GM21723 (cell line): ENCODE measurements around the gene MYT1.

Experiments
- ATAC-seq: cut with Tn5 transposase; IDR thresholded peaks from one replicate; pipeline ENCODE4 v1.9.1; 2021; ENCODE audit warnings: mild to moderate bottlenecking, moderate library complexity; ENCODE audit not compliant: unreplicated experiment

The MYT1 gene

DNA sequence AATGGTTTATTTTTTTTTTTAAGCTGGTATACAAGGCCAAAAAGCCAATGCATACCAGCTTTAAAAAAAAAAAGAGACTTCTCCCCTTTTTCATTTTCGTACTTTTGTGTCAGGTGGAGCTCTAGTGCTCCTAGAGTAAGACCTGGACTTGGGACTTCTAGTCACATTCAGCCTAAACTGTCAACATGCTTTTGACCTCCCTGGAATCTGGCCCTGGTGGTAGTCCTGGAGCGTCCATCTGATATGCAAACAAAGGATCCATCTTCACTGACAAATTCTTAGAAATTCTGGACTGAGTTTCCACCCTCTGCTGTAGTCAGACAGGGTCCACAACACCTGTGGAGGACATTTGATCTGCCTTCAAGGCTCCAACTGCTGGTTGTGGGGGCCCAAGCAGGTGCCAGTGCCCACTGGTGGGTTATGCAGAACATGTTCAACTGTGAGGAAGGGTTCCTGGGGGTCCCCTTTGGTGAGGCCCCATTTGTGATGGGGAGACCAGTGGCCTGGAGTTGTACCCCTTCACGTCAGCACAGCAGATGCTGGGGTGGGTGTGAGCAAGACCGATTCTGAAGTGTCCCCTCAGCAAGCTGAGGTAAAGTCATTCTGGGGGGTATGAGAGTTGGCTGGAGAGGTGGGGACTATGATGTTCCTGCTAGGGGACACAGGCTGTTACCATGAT is 78.7 kb downstream of the MYT1 start:
- no peak for ATAC-seq

DNA sequence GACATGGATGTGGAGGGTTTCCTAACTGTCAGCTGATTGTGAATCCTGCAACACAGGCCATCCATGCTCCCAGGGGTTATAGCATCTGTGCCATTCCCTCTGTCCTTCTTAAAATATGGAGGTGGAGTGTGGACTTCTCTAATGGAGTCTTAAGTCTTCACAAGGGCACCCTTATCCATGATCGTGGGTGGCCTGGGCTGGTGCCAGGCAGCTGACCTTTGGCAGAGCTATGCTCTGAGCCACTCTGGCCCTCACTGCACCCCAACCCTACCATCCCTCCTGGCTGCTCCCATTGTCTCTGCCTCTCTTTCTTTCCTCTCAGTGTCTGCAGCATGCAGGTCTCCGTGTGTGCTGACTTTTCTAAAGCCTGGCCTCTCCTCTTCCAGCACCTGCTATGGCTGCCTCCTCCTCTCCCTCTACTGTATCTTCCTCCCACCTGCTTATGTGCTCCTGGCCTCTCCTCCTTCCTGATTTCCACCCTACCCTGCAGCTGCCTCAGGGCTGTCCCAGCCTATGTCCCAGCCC is 80.1 kb downstream of the MYT1 start:
- no peak for ATAC-seq

DNA sequence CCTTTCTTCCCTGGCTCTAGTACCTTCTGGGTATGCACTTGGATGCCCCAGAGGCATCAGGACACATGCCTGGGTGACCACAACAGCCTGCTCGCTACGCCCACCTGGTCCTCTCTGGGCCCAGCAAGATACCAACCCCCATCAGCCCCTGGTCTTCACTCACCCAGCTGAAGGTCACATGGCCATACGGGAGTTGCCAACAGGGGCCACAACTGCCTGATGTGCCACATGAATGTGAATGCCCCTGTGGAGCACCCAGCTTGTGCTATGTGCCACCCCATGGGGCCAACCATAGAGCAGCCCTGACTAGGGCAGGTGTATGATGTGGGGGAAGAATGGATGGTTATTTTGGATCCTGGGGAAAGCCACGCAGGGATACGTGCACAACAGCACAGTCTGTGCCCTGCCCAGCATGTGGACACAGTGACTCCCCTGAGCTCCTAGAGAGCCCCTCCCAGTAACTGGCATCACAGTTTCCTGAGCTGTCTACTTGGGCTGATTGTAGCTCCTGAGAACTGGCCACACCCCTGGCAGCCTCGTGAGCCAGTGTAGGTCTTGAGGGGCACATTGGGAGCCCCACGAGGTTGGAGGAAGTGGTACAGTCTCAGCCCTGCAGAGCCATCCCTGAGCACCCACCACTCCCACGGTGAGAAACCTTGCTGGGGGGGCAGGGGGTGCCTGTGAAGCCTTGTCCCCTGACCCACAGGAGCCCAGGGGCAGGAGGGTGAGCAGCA is 80.8 kb downstream of the MYT1 start:
- ATAC-seq = no peak

DNA sequence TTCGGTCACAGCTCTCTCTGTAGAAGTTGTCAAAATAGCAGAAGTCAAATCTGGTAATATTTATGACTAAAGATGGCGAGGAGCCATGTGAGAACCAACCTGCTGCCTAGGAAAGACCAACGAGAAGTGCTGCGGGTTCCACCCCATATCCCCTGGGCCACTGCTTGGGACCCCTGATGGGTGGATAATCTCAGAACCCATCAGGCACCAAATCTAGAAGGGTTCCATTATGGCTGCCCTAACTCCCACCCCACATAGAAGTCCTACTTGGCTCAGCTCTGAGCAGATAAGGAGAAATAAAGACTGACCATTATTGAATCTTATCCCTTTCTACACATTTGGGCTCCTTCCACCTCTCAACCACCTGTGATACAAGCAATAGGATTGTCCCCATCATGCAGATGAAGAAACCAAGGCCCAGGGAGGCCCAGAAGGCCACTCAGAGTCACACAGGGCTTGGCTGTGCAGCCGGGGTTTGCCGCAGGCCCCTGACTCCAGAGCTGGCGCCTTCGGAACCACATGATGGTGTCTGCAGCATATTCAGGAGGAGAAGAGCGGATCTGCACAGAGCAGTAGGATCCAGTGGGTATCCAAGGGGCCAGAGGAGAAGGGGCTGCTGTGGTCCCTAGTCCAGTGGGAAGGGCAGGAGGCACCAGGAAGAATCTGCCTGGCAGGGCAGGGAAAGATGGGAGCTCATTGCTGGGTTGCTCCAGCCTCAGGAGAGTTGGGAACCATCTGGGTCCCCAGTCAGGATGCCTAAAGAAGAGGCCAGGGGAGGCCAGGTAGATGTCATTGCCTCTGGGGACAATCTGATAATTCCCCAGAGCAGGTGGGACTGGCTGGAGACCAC is 81.7 kb downstream of the MYT1 start:
- no peak for ATAC-seq

DNA sequence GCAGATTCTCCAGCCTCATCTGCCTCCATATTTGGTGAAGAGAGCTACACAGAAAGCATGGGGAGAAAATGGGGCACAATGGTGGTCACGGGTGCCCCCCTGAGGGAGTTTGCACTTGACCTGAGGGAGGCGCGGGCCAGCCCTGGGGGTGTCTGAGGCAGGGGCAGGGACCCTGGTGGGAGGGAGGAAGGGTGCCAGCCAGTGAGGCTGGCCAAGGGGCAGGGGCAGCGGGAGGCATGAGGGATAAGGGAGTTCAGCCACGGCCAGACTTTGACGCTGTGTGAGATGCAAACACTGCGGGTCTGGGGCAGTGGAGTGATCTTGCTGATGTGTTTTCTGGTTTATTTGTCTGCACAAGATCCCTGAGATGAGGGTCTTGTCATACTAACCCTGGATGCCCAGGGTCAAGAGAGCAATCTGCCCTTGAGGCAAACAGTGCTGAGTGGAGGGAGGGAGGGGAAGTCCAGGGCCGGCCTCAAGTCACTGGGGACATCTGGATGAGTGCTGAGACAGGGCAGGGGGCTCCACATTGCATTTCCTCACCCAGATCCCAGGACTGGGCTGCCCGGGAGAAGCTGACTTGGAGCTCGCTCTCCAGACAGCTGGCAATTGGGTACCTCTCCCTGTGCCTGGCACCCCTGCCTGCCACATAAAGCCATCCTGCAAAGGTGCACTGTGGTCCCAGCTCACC is 82.5 kb downstream of the MYT1 start:
- ATAC-seq = no peak

DNA sequence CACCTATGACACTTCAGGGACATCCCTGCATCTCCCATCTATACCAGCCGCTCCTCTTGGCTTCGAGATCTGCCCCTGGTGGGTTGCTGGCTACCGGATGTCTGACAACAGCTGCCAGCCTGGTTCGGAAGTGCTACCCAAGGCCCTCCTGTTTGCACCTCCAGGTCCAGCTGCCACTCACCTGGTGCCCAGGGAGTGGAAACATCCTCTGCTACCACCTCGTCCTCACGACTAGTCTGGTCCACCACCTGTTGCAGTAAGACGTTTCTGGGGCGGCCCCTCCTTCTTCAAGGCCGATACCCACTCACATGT is 83.0 kb downstream of the MYT1 start:
- no peak for ATAC-seq

DNA sequence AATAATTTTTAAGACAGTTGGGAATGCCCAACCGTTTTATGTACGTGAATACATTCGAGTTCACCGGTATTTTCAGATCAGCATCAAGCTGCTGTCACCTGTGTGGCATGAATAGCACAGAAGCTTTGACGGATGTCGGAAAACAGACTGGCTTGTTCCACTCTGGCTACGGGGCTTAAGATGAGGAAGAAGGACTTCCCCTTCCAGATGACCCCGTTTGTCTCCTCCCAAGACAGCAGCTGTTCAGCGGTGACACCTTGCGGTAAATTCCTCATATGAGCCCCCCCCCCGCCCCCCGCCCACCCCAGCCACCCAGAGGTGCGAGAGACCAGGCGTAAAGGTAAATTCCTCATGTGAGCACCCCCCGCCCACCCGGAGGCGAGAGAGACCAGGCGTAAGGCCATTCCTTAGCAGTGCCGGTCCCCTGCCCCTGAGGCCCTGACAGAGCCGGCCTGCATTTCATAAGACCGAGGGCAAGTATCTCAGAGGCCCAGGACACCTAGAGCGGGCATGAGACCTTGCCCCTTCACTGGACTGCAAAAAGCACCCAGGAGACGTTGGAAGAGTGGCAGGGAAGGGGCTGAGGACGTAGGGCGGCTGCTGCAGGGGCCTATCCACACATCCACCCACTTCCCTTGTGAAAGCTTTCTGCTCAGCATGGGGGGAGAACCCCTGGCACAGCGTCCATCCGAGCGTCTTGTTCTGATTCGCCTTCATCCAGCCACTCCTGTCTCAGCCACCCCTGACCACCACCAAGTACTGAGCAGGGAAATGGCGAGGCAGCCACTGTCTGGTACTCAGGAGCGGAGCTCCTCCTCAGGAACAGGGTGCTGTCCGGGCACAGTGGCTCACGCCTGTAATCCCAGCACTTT is 84.0 kb downstream of the MYT1 start:
- no peak for ATAC-seq

DNA sequence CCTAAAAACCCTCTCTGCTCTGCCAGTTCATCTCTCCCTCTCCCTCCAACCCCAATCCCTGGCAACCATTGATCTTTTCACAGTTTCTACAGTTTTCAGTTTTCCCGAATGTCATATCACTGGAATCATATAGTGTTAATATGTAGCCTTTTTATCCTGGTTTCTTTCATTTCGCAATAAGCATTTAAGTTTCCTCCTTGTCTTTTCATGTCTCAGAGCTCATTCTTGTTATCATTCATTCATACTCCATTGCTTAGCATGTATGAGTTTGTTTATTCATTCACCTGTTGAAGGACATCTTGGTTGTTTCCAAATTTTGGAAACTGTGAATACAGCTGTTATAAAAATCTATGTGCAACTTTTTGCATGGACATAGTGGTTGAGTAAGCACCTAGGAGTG is 85.8 kb downstream of the MYT1 start:
- no peak for ATAC-seq

DNA sequence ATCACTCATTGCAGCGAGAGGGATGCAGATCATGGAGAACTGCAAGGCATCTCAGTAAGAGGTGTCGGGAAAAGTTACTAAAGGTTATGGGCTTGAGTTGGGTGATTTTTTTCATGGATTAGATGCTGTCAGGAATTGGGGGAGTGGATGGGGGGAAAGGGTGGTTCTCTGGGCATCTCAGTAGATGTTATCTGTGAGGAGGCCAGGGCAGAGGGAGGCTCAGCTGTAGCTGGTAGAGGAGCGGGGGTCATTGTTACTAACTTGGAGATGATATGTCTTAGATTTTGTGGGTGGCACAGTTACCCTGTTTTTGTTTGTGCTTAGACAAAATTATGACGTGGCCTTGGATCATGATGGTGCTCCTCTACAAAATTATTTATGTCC is 88.7 kb downstream of the MYT1 start:
- ATAC-seq = no peak

DNA sequence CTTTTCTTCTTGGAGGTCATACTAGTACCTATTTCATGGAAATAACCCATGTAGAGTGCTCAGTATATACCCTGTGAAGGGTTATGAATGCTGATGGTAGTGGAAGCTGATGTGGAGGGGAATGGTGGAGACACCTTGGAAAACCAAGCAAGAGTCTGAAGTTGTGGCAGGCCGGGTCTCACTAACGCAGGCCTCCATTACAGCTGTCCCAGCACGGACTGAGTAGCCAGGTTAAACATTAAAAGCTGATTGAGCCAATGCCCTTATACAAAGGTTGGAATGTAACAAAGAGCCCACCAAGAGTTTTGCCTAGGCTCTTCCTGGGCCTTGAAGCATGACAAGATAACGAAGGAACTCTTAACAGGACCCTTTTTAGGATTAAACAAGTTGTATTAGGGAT is 89.2 kb downstream of the MYT1 start:
- ATAC-seq = no peak

DNA sequence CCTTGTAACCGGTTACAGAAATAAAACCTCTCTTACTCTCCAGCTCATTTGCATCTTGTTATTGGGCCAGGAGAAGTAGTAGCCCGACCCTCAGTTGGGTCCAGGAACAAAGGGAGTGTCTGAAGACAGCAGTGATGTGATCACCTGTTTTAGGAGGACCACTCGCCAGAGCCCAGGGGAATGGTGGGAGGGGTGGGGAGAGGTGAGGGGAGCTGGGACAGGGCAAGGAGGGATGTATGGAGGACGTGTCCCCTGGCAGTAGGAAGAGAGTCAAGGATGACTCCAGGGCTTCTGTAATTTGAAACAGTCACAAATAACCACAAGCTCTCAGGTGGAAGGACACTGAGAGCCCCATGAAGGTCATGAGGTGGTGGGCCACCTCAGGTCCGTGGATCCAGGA is 89.9 kb downstream of the MYT1 start:
- no peak for ATAC-seq

DNA sequence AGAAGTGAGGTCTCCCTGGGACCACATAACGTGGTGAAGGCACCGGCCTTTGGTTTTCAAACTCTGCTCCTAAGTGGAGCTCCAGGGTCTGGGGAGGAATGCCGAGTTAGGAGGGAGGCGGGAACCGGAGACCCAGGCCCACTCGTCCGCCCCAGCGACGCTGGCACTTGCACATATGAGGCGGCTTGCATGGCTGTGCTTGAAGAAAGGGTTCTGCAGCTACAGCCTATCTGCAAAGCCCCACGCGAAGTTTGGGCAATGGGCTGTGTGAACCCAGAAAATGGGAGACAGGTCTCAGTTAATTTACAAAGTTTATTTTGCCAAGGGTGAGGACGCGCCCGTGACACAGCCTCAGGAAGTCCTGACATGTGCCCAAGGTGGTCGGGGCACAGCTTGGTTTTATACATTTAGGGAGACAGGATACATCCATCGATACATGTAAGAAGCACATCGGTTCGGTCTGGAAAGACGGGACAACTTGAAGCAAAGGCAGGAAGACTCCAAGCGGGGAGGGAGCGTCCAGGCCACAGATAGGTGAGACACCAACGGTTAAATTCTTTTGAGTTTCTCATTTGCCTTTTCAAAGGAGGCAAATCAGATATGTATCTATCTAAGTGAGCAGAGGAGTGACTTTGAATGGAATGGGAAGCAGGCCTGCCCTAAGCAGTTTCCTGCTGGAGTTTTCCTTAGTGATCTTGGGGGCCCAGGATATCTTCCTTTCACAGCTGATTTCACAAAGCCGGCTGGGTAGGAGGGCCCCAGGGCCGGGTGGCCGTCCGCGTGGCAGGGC is 90.5 kb downstream of the MYT1 start:
- ATAC-seq = no peak

DNA sequence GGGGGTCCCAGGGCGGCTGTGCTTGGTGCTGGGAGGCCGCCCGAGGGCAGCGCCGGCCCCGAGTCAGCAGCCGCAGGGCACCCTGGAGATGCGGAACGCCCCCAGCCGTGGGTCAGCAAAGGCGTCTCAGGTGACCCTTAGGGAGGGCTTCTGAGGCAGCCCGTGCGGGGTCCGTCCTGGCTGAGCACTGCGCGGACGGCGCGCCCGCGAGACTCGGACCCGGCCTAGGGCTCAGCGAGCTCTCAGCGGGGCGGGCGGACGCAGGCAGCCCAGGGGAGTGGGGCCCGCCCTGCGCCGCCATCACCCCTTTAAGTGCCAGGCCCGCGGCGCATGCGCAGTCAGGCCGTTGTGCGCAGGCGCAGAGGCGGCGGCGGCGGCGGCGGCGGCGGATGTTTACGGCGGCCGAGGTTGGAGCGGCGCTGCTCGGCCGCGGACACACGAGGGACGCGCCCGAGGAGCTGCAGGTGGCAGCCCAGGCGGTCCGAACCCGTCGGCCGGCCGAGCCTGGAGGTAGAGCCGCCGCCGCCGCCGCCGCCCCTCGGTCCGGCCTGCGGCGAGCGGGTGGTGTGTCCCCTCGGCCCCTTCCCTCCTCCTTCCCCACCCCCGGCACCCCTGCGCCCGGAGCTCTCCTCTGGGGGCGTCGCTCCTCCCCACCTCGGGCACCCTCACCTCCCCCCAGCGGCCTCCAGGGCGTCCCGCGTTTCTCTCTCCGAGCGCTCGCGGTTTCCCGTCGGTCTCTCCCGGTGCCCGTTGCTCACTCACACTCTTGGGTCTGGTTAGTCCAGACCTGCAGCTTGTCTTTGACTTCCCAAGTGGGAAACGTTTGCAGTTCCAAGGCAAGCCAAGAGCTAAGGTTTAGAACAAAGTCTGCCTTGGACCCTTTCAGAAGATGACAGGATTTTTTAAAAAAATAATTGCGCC is 91.4 kb downstream of the MYT1 start, which contains the start of gene PCMTD2:
Gene PCMTD2, plus strand, starts transcription at position 388 of the 921 bp plus-strand sequence. CDS start 4,218 bp downstream, outside the sequence.
- peak; percentile 82 for ATAC-seq

DNA sequence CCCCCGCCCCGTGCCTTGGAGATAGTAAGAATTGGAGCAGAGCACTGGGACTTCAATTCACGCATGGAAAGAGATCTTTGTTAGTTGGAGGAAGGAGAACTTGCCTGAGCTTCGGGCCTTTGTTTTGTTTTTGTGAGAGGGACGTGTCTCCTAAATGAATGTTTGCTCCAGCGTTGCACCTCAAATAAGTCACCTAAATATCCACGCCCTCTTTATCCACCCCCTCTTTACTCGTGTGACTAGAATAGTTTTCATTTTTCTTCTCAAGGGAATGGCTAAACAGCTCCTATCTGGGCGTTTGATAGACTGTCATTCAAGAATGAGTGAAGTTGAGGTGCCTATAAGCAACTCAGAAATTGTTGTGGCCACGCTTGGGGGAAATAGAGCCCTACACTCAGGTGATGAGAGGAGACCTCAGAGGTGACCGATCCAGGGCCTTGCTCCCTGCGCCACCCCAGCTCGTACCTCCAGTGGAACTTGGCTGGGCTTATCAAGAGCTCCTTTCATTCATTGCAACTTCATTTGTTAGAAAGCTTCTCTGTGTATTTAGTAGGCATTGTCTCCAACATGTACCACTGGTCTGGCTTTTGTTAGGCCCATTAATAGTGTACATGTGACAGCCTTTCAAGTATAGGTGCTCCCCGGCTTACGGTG is 92.2 kb downstream of the MYT1 start:
- peak; percentile 2 for ATAC-seq

DNA sequence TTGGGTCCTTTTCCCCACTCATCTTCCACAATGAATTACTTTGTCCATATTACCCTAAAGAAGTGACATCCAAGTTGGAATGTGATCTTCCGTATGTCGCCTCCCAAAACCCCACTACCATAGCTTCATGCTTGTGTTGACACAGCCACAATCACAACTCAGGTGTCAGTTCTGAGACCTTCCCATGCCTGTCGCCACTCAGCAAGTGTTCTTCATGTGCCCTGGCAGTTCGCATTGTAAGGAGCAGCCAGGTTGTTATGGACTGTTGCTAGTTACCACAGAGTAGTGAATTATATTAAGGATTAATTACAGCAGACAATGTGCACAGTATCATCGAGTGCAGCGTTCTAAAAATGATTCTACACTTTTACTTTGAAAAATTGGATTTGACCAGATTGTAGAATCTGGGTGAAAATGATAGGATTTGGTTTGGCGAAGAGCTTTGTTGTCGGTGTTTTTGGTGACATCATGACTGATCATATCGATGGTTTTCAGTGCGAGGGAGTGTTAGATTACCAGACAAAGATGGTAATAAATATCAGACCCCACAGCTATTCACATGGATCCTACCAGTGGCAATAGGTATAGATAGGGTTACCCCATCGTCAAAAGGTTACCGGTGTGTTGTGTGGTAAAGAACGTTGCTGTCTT is 93.0 kb downstream of the MYT1 start:
- no peak for ATAC-seq

DNA sequence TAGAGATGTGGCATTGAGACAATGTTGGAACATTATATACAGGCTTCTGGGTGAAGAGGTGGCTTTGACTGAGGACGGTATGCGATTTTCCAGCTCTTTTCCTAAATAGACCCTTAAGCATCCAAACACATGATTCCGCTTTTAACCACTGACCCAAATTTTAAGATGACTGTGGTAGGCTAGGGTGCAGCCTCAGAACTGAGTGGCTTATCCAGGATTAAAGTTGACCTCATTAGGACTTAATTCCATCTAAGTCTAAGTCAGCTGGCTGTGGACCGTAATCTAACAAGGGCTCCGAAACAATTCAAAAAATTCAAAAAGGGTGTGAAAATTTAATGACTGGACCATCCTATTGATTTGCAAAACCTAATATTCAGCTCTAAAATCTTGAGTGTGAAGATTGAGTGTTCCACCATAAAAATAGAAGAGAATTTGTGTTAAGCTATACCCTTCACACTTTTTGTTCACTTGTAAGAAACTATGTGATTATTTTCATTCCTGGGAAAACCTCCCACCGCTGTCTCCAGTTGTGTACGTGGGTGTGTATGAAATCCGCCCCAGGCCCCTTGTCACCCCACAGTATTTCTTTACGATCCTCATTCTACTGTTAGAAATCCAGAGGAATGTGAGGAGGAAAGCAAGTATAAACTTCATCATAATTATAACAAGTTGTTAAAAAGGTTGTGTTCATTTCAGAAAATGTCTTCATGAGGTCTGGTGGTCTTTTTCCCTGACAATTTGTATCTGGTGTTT is 94.0 kb downstream of the MYT1 start:
- no peak for ATAC-seq
